Measurements from ENCODE around the gene DHRSX. TPM values are rescaled to one million over a fixed set of nuclear protein-coding genes. Genes with fewer than 3 reads are reported as not detected.

DHRSX gene
- total RNA-seq, 1 donor from 2014 or later = 34.2 TPM

- peaks cover 4% of the 10 kb centered on the region for H3K36me3 Mint-ChIP-seq
- H3K4me3 Mint-ChIP-seq = no peak overlapping the region
- H3K9me3 Mint-ChIP-seq = peaks cover 5% of the 10 kb centered on the region
- H3K4me1 Mint-ChIP-seq (ENCODE audit: unreplicated experiment) = no peaks in the 10 kb centered on the region
- no peaks in the 10 kb centered on the region for H3K27me3 Mint-ChIP-seq
- TF ChIP-seq CTCF (conservative IDR thresholded peaks at IDR 0.05) = no peak
- DNase-seq (ENCODE audit: extremely low spot score, unreplicated experiment) = no peak
- no peak overlapping the region for H3K27ac Mint-ChIP-seq
Measured at GRCh38 chrX:2330487-2330886, 170.3 kb downstream of the DHRSX start.

- peaks cover 5% of the 10 kb centered on the region for H3K9me3 Mint-ChIP-seq
- peaks cover 4% of the 10 kb centered on the region for H3K4me1 Mint-ChIP-seq (ENCODE audit: unreplicated experiment)
- no peak overlapping the region for H3K27ac Mint-ChIP-seq
- DNase-seq (ENCODE audit: extremely low spot score, unreplicated experiment) = no peak
- no peak for TF ChIP-seq CTCF (conservative IDR thresholded peaks at IDR 0.05)
- no peak overlapping the region for H3K4me3 Mint-ChIP-seq
- H3K36me3 Mint-ChIP-seq = peaks cover 4% of the 10 kb centered on the region
- no peaks in the 10 kb centered on the region for H3K27me3 Mint-ChIP-seq
Measured at GRCh38 chrX:2327423-2327822, 173.4 kb downstream of the DHRSX start.

- Mint-ChIP-seq H3K27ac (no peak overlapping the region), H3K4me3 (peak overlapping the region; percentile 59), H3K36me3 (peaks cover 4% of the 10 kb centered on the region), H3K4me1 (ENCODE audit: unreplicated experiment) (peaks cover 16% of the 10 kb centered on the region), H3K9me3 (peaks cover 5% of the 10 kb centered on the region), H3K27me3 (no peaks in the 10 kb centered on the region)
- DNase-seq (ENCODE audit: extremely low spot score, unreplicated experiment) = no peak
- no peak for TF ChIP-seq CTCF (conservative IDR thresholded peaks at IDR 0.05)
Measured at GRCh38 chrX:2325076-2325784, 175.5 kb downstream of the DHRSX start.

GRCh38 chrX:2324151-2324550 is 176.6 kb downstream of the DHRSX start:
- Mint-ChIP-seq H3K27ac (no peak overlapping the region), H3K36me3 (peaks cover 4% of the 10 kb centered on the region), H3K4me1 (ENCODE audit: unreplicated experiment) (peaks cover 16% of the 10 kb centered on the region), H3K4me3 (no peak overlapping the region), H3K27me3 (no peaks in the 10 kb centered on the region), H3K9me3 (peaks cover 5% of the 10 kb centered on the region)
- no peak for DNase-seq (ENCODE audit: extremely low spot score, unreplicated experiment)
- TF ChIP-seq CTCF (conservative IDR thresholded peaks at IDR 0.05) = no peak

- peaks cover 4% of the 10 kb centered on the region for H3K36me3 Mint-ChIP-seq
- no peak for DNase-seq (ENCODE audit: extremely low spot score, unreplicated experiment)
- H3K9me3 Mint-ChIP-seq = peaks cover 5% of the 10 kb centered on the region
- H3K27me3 Mint-ChIP-seq = no peaks in the 10 kb centered on the region
- no peak for TF ChIP-seq CTCF (conservative IDR thresholded peaks at IDR 0.05)
- no peak overlapping the region for H3K4me3 Mint-ChIP-seq
- H3K4me1 Mint-ChIP-seq (ENCODE audit: unreplicated experiment) = peaks cover 16% of the 10 kb centered on the region
- H3K27ac Mint-ChIP-seq = peak overlapping the region; percentile 46
Measured at GRCh38 chrX:2321411-2321810, 179.4 kb downstream of the DHRSX start.
